GM12878 (cell line): ENCODE results near the gene COL23A1. TPM values are rescaled to one million over a fixed set of nuclear protein-coding genes. Genes with fewer than 3 reads are reported as not detected.

ENCODE experiments used
- ATAC-seq: fragments of 200-7000 bp; cut with Tn5 transposase; 3 replicates; pipeline ENCODE4 v1.9.1; 2020; ENCODE audit warnings: mild to moderate bottlenecking, moderate library complexity
- BruUV-seq: library from RNA; stranded (reverse); fragments of 400-500 nt; replicated peaks from 2 replicates; lab custom pipeline; 2021; lab: Mats Ljungman, UMichigan
- CTCF ChIA-PET: fragments of 300-600 bp; sonication (Branson Sonifier 250); formaldehyde crosslinking; extraction: SDS; loops from one replicate; lab custom pipeline; 2021; ENCODE audit warnings: inconsistent platforms; lab: Yijun Ruan, JAX
- POLR2A ChIA-PET: fragments of 350-600 bp; formaldehyde crosslinking; extraction: SDS; loops from one replicate; lab custom pipeline; 2021; ENCODE audit warnings: inconsistent platforms; lab: Charles Lee
- RAD21 ChIA-PET: fragments of 300-600 bp; sonication (Branson Sonifier 250); formaldehyde crosslinking; loops from one replicate; lab custom pipeline; 2023; ENCODE audit warnings: antibody characterized with exemption; ENCODE audit not compliant: unreplicated experiment; lab: Charles Lee
- SMC1A ChIA-PET: fragments of 300-600 bp; sonication (Branson Sonifier 250); formaldehyde crosslinking; loops from one replicate; lab custom pipeline; 2023; ENCODE audit not compliant: unreplicated experiment, uncharacterized antibody; lab: Charles Lee
- DNase-seq: peaks from one replicate; pipeline ENCODE4 v3.0.0-alpha.2; 2011; ENCODE audit warnings: low read depth, low spot score
- FAIRE-seq: peaks from 3 replicates; lab custom pipeline; 2011; peaks lifted over from hg19 to GRCh38; lab: Jason Lieb, UNC
- H2AFZ ChIP-seq: 2 replicates; pipeline ENCODE4 v1.6.0; 2011; ENCODE audit warnings: low read depth, low read length, control low read depth; ENCODE audit not compliant: control insufficient read depth
- H3K27ac ChIP-seq: 2 replicates; pipeline ENCODE4 v1.5.1; 2011; ENCODE audit warnings: control low read depth; ENCODE audit not compliant: control insufficient read depth, insufficient read depth
- H3K27me3 ChIP-seq, 2 experiments: replicated peaks in 1 of 2; 2 replicates each; pipeline versions ENCODE4 v1.6.0 to v1.6.1; 2011; ENCODE audit warnings: low read length in 1 of 2; ENCODE audit not compliant: control insufficient read depth in 2 of 2, insufficient read depth in 2 of 2
- H3K36me3 ChIP-seq, 2 experiments: 2 replicates each; pipeline ENCODE4 v1.5.1; 2011; ENCODE audit warnings: low read length in 1 of 2; ENCODE audit not compliant: control insufficient read depth in 2 of 2, insufficient read depth in 2 of 2
- H3K4me1 ChIP-seq: 2 replicates; pipeline ENCODE4 v1.6.1; 2011; ENCODE audit warnings: mild to moderate bottlenecking, low read length, moderate library complexity, mixed read lengths; ENCODE audit not compliant: control insufficient read depth, insufficient read depth
- H3K4me2 ChIP-seq: 2 replicates; pipeline ENCODE4 v1.6.0; 2011; ENCODE audit warnings: control low read depth; ENCODE audit not compliant: control insufficient read depth, insufficient read depth
- H3K4me3 ChIP-seq: fragments of 200-600 bp; sonication (generic); 2 replicates; pipeline ENCODE4 v1.5.1; 2016
- H3K79me2 ChIP-seq: 2 replicates; pipeline ENCODE4 v1.6.0; 2011; ENCODE audit warnings: low read length; ENCODE audit not compliant: control insufficient read depth, insufficient read depth
- H3K9ac ChIP-seq: 2 replicates; pipeline ENCODE4 v1.8.0; 2011; ENCODE audit warnings: low read length, control low read depth, mixed read lengths; ENCODE audit not compliant: control insufficient read depth, insufficient read depth
- H3K9me3 ChIP-seq: replicated peaks from 3 replicates; pipeline ENCODE4 v1.5.1; 2011; ENCODE audit warnings: mild to moderate bottlenecking, low read length; ENCODE audit not compliant: control insufficient read depth, insufficient read depth
- H4K20me1 ChIP-seq: 2 replicates; pipeline ENCODE4 v1.6.0; 2011; ENCODE audit not compliant: control insufficient read depth, insufficient read depth
- BACH1 ChIP-seq: fragments of 450-650 bp; IDR thresholded peaks from 2 replicates; pipeline ENCODE4 v1.6.1; 2017; ENCODE audit warnings: mild to moderate bottlenecking, borderline replicate concordance
- BRCA1 ChIP-seq: IDR thresholded peaks from 2 replicates; pipeline ENCODE4 v1.6.1; 2011; ENCODE audit warnings: low read depth, low read length, improper control_type of control experiment
- CEBPB ChIP-seq, 2 experiments: fragments of 150-350 bp in 1 of 2; IDR thresholded peaks; 2 replicates each; pipeline ENCODE4 v1.6.1; 2012 to 2014; ENCODE audit warnings: low read depth in 2 of 2, low read length in 2 of 2, borderline replicate concordance in 1 of 2, inconsistent platforms in 1 of 2
- FOXM1 ChIP-seq: IDR thresholded peaks from 2 replicates; pipeline ENCODE4 v1.6.1; 2012; ENCODE audit warnings: low read depth, mild to moderate bottlenecking, inconsistent platforms, low read length, moderate library complexity
- JUND ChIP-seq: IDR thresholded peaks from 2 replicates; pipeline ENCODE4 v1.6.1; 2012; ENCODE audit warnings: low read depth, mild to moderate bottlenecking, low read length, improper control_type of control experiment, moderate library complexity
- KLF5 ChIP-seq: fragments of 450-650 bp; IDR thresholded peaks from 2 replicates; pipeline ENCODE4 v1.6.1; 2014; ENCODE audit warnings: mild to moderate bottlenecking; ENCODE audit not compliant: partially characterized antibody
- MTA2 ChIP-seq: fragments of 450-650 bp; IDR thresholded peaks from 2 replicates; pipeline ENCODE4 v1.6.1; 2016; ENCODE audit warnings: low read depth, mild to moderate bottlenecking, moderate library complexity
- MTA3 ChIP-seq: IDR thresholded peaks from 2 replicates; pipeline ENCODE4 v1.6.1; 2012; ENCODE audit warnings: low read length, inconsistent platforms, borderline replicate concordance
- MYB ChIP-seq: fragments of 150-350 bp; IDR thresholded peaks from 2 replicates; pipeline ENCODE4 v1.6.1; 2014; ENCODE audit warnings: mild to moderate bottlenecking, low read depth, low read length, borderline replicate concordance
- NFYA ChIP-seq: IDR thresholded peaks from 2 replicates; pipeline ENCODE4 v1.6.1; 2011; ENCODE audit warnings: low read depth, mild to moderate bottlenecking, low read length, improper control_type of control experiment, borderline replicate concordance
- STAT3 ChIP-seq: IDR thresholded peaks from 2 replicates; pipeline ENCODE4 v1.6.1; 2011; ENCODE audit warnings: low read depth, low read length, improper control_type of control experiment
- TARDBP ChIP-seq: IDR thresholded peaks from 2 replicates; pipeline ENCODE4 v1.6.1; 2016; ENCODE audit warnings: borderline replicate concordance
- TBL1XR1 ChIP-seq: IDR thresholded peaks from 2 replicates; pipeline ENCODE4 v1.6.1; 2012; ENCODE audit warnings: low read depth, low read length, improper control_type of control experiment
- ZBED1 ChIP-seq: IDR thresholded peaks from 2 replicates; pipeline ENCODE4 v1.6.1; 2016; ENCODE audit warnings: borderline replicate concordance
- ZNF24 ChIP-seq: fragments of 450-650 bp; IDR thresholded peaks from 2 replicates; pipeline ENCODE4 v1.6.1; 2017; ENCODE audit warnings: antibody characterized with exemption, mild to moderate bottlenecking
- WGBS: methylation state at CpG from one replicate; pipeline ENCODE4 v1.1.6; 2016; ENCODE audit warnings: low lambda C conversion rate; ENCODE audit not compliant: insufficient replicate concordance, insufficient coverage; ENCODE audit errors: missing lambda C conversion rate; 5-methylcytosine and 5-hydroxymethylcytosine counted together
- in situ Hi-C: fragments of 300-500 bp; cut with MboI; formaldehyde crosslinking; loops from 9 replicates; pipeline ENCODE4 v1.14.3; 2018; ENCODE audit warnings: mixed read lengths
- intact Hi-C: fragments of 100-400 bp; cut with micrococcal nuclease; formaldehyde crosslinking; loops from one replicate; pipeline ENCODE4 v1.14.2; 2022; ENCODE audit not compliant: unreplicated experiment
- polyA plus RNA-seq, 11 experiments: library from polyadenylated mRNA; depleted of rRNA in 4 of 11; unstranded in 6 of 11; stranded (reverse) in 5 of 11; fragments of >200 nt; fragmentation: Nextera tagmentation in 4 of 11; fragmentation: Illumina TruSeq in 1 of 11; extraction: Ambion mirVana in 4 of 11; extraction: Trizol in 1 of 11; gene quantifications; 1 replicate in 1 of 11; 2 replicates in 10 of 11; pipeline versions ENCODE4 v1.2.1 to v1.2.3, GENCODE V29; 2011 to 2016; ENCODE audit warnings: inconsistent platforms in 2 of 11, missing spikeins in 2 of 11, low read depth in 1 of 11
- total RNA-seq, 4 experiments: library from RNA; depleted of rRNA in 3 of 4; stranded (reverse); fragments of >200 nt in 3 of 4; fragmentation: Illumina TruSeq in 1 of 4; extraction: Trizol in 1 of 4; gene quantifications; 2 replicates each; pipeline versions ENCODE4 v1.2.1 to v1.2.3, GENCODE V29; 2013 to 2021
- TF ChIP-seq, protein P1 (sequence below): fragments of 450-650 bp; IDR thresholded peaks from 2 replicates; pipeline ENCODE4 v1.6.1; 2016; ENCODE audit warnings: mild to moderate bottlenecking

COL23A1 gene
- total and polyA plus RNA-seq, 10 of the 15 experiments (the other 5 are each of a cell fraction or from before 2014, with no cell fraction given), result 0.03 to 0.83 (median 0.09) TPM; not detected in 5

DNA sequence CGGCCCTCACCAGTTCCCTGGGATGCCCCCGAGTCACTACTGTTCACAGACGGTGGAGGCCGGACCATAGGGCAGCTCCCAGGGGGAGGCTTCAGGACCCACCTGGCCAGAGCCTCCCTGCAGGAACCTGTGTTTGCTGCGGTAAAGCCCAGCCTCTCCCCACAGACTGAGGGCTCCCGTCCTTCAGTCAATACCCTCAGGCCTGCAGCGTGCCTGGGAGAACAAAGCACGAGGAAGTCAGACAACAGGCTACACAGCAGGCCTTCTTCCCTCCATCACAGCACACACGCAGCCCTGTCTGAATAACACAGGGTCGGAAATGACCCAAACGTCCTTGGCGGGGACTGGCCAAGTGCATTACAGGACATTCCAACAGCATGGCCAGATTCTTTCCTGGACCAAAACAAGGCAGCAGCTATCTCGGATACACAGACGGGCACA, 34.4 kb downstream of the COL23A1 start:
- TF ChIP-seq NFYA (no peak), MYB (no peak), CEBPB (IDR thresholded peaks at IDR 0.05; ENCODE audit: borderline replicate concordance in 1 of 2, low read depth in 2 of 2, low read length in 2 of 2) (no peak)
- Histone ChIP-seq H3K9me3 (no peaks in the 10 kb centered on the region), H3K4me2 (no peak overlapping the region), H3K27me3 (no peaks in the 10 kb centered on the region), H2AFZ (no peak overlapping the region), H3K27ac (no peak overlapping the region), H3K4me3 (no peak overlapping the region), H3K36me3 (no peaks in the 10 kb centered on the region), H4K20me1 (no peaks in the 10 kb centered on the region), H3K79me2 (no peaks in the 10 kb centered on the region), H3K9ac (no peak overlapping the region), H3K4me1 (no peaks in the 10 kb centered on the region)
- ChIA-PET POLR2A (interaction anchor here (0.6 kb wide), 2 partner anchors 45 to 372 kb away, joined by 3 to 8 read pairs; no protein-coding TSS in a partner anchor), SMC1A (no interaction called here), CTCF (no interaction called here), RAD21 (no interaction called here)
- intact Hi-C loops (no loop called here), in situ Hi-C loops (no loop called here)
- WGBS, result 59% methylated on average over 13 of the region's 14 CpGs
- no peak for DNase-seq
- no peak for FAIRE-seq
- no TSS peak for BruUV-seq
- ATAC-seq, result no peak

DNA sequence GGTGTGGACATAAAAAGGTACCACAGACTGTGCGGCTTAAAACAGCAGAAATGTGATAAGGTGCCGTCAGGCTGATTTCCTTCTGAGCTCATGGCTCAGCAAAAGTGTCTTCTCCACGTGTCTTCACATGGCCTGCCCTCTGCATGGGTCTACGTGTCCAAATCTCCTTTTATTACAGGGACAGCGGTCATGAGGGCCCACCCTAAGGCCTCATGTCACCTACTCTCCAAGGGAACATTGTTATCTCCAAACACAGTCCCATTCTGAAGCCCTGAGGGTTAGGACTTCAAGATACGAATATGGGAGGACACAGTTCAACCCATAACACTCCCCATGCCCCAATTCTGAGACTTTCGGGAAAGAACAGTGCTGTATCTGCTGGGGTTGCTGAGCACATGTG, 35.2 kb downstream of the COL23A1 start:
- in situ Hi-C loops, result no loop called here
- no peak overlapping the region for H3K9ac ChIP-seq
- POLR2A ChIA-PET, result no interaction called here
- H3K27ac ChIP-seq, result no peak overlapping the region
- no peak overlapping the region for H3K4me2 ChIP-seq
- ATAC-seq (no peak), FAIRE-seq (no peak), DNase-seq (no peak)
- H3K79me2 ChIP-seq, result no peaks in the 10 kb centered on the region
- no peaks in the 10 kb centered on the region for H4K20me1 ChIP-seq
- no peaks in the 10 kb centered on the region for H3K9me3 ChIP-seq
- RAD21 ChIA-PET, result no interaction called here
- no TSS peak for BruUV-seq
- SMC1A ChIA-PET, result no interaction called here
- WGBS, result 20% methylated on average over 7 of the region's 7 CpGs
- H3K36me3 ChIP-seq, result no peaks in the 10 kb centered on the region
- no peak overlapping the region for H2AFZ ChIP-seq
- no peak overlapping the region for H3K4me3 ChIP-seq
- intact Hi-C loops, result no loop called here
- H3K4me1 ChIP-seq, result no peaks in the 10 kb centered on the region
- CTCF ChIA-PET, result no interaction called here
- TF ChIP-seq MTA2, result no peak
- no peak for TF ChIP-seq ZNF24
- TF ChIP-seq FOXM1, result no peak
- TF ChIP-seq, protein P1, sequence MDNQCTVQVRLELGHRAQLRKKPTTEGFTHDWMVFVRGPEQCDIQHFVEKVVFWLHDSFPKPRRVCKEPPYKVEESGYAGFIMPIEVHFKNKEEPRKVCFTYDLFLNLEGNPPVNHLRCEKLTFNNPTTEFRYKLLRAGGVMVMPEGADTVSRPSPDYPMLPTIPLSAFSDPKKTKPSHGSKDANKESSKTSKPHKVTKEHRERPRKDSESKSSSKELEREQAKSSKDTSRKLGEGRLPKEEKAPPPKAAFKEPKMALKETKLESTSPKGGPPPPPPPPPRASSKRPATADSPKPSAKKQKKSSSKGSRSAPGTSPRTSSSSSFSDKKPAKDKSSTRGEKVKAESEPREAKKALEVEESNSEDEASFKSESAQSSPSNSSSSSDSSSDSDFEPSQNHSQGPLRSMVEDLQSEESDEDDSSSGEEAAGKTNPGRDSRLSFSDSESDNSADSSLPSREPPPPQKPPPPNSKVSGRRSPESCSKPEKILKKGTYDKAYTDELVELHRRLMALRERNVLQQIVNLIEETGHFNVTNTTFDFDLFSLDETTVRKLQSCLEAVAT, result no peak
- no peak for TF ChIP-seq KLF5
- TF ChIP-seq MTA3, result no peak
- TF ChIP-seq TBL1XR1, result no peak
- TF ChIP-seq STAT3, result no peak
- no peak for TF ChIP-seq BRCA1
- TF ChIP-seq BACH1, result no peak
- no peak for TF ChIP-seq JUND
- no peak for TF ChIP-seq TARDBP
- no peak for TF ChIP-seq ZBED1
- no peaks in the 10 kb centered on the region for H3K27me3 ChIP-seq
